GM20000 (cell line): ENCODE data around the gene PTEN.
"Not testable (repeated sequence)": the region's sequence is repeated elsewhere in the genome, so short reads cannot be mapped to it uniquely, and the experiment has no call there.

Experiments
- DNase-seq: peaks from one replicate; pipeline ENCODE4 v3.0.0; 2012; ENCODE audit warnings: low spot score
- TF ChIP-seq, protein P1 (sequence below): IDR thresholded peaks from 2 replicates; pipeline ENCODE4 v1.5.1; 2012; ENCODE audit warnings: mild to moderate bottlenecking, control low read depth; ENCODE audit errors: extremely low read depth, missing control alignments

The PTEN gene

DNA sequence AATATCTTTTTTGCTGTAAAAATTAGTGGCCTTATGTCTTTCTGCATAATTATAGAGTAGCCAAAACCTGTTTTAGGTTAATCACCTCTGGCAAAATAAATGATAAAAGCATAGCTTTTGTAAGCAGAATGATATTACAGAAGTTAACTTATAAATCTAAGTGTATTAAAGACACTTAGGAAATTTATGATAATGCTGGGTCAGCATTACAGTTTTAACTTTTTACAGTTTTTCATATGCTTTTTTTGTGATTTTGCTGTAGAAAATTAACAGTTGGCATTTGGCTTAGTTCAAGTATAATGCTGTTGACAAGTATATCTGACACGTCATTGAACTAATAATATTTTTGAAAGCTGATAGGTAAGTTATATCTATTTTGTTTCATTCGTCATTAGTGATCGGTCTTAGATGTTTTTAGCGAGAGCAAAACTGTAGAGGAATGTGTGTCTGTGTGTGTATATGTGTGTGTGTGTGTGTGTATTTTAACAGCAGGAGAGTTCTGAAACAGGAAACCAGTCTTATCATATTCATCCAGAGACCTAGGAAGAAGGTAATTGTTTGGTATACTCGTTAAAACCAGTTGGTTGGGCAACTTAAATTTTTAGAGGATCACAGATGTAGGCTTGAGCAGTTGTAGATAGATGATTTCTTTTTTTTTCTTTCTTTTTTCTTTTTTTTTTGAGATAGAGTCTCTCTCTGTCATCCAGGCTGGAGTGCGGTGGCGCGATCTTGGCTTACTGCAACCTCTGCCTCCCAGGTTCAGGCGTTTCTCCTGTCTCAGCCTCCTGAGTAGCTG is 15.4 kb downstream of the PTEN start:
- no peak for DNase-seq
- TF ChIP-seq, protein P1, sequence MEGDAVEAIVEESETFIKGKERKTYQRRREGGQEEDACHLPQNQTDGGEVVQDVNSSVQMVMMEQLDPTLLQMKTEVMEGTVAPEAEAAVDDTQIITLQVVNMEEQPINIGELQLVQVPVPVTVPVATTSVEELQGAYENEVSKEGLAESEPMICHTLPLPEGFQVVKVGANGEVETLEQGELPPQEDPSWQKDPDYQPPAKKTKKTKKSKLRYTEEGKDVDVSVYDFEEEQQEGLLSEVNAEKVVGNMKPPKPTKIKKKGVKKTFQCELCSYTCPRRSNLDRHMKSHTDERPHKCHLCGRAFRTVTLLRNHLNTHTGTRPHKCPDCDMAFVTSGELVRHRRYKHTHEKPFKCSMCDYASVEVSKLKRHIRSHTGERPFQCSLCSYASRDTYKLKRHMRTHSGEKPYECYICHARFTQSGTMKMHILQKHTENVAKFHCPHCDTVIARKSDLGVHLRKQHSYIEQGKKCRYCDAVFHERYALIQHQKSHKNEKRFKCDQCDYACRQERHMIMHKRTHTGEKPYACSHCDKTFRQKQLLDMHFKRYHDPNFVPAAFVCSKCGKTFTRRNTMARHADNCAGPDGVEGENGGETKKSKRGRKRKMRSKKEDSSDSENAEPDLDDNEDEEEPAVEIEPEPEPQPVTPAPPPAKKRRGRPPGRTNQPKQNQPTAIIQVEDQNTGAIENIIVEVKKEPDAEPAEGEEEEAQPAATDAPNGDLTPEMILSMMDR, result no peak

DNA sequence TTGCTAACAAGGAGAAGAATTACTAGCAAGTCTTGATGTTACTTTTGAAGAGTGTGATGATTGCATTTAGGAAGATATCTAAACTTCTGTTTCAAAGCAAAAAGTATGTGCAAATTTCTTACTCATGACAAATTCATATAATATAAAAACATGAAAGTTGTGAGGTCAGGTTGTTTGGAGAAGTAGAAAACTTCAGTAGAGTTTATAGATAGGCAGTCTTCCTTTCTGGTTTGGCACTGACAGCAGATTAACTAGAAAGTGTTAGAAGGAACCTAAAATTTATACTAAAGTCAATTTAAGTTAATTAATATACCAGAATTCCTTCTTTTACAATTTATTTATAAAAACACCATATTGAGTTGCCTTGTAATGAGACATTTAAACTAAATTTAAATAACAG is 16.9 kb downstream of the PTEN start:
- DNase-seq, result no peak
- TF ChIP-seq, protein P1, result no peak

DNA sequence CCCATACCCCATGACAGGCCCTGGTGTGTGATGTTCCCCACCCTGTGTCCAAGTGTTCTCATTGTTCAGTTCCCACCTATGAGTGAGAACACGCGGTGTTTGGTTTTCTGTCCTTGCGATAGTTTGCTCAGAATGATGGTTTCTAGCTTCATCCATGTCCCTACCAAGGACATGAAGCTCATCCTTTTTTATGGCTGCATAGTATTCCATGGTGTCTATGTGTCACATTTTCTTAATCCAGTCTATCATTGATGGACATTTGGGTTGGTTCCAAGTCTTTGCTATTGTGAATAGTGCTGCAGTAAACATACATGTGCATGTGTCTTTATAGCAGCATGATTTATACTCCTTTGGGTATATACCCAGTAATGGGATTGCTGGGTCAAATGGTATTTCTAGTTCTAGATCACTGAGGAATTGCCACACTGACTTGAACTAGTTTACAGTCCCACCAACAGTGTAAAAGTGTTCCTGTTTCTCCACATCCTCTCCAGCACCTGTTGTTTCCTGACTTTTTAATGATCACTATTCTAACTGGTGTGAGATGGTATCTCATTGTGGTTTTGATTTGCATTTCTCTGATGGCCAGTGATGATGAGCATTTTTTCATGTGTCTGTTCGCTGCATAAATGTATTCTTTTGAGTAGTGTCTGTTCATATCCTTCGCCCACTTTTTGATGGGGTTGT is 18.1 kb downstream of the PTEN start:
- not testable (repeated sequence) for DNase-seq

DNA sequence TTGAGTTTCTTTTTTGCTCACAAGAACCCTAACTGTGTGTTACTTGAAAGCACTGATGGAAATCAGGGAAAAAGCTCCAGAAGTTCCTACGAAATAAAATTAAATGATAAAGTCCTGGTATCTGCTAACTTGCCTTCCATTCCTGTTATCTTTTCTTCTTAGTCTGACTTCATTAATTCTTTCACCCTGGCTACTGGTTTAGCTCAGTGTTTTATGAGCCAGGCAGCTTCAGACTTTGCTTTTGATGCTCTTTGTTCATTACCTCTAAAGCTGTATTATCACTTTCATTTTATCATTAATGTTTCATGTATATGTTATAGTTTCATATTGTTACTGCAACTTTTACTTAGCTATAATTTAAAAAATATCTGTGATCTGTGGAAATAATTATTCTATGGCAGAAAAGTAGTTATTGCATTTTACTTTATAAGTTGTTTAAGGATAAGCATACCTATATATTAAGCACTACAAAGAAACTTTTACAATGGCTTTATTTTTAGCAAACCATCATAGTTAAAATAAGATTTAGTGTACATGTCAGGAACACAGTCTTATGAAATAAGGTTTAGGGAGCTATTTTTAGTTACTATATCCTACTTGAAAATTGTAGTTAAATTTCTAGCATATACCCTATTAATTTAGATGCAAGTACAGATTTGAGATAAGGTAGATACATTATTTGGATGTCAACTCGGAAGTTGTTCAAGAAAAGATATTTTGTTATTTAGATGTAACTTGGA is 19.3 kb downstream of the PTEN start:
- TF ChIP-seq, protein P1, result no peak
- no peak for DNase-seq

DNA sequence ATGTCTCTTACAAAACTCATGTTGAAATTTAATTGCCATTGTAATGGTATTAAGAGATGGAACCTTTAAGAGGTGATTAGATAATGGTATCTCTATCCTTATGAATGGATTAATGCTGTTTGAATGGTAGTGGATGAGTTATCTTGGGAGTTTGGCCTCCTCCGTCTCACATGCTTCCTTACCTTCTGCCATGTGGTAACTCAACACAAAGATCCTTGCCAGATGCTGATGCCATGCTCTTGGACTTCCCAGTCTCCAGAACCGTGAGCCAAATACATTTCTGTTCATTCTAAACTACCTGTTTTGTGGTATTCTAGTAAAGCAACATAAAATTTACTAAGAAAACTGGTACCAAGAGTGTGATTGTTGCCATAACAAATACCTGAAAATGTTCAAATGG is 23.2 kb downstream of the PTEN start:
- no peak for DNase-seq
- TF ChIP-seq, protein P1, result no peak

DNA sequence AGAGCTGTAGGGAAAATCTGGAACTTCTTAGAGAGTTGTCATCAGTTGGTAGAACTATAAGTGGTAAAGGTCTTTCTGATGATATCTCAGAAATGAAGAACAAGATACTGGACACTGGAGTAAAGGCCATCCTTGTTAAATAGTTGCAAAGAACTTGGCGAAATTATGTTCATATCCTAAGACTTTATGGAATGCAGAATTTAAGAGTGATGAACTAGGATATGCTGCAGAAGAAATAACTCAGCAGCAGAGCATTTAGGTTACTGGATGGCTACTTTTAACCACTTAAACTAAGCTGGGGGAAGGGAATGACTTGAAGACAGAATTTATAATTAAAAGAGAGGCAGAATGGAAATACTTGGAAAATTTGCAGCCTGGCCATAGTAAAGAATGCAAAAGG is 23.7 kb downstream of the PTEN start:
- TF ChIP-seq, protein P1, result no peak
- DNase-seq, result no peak

DNA sequence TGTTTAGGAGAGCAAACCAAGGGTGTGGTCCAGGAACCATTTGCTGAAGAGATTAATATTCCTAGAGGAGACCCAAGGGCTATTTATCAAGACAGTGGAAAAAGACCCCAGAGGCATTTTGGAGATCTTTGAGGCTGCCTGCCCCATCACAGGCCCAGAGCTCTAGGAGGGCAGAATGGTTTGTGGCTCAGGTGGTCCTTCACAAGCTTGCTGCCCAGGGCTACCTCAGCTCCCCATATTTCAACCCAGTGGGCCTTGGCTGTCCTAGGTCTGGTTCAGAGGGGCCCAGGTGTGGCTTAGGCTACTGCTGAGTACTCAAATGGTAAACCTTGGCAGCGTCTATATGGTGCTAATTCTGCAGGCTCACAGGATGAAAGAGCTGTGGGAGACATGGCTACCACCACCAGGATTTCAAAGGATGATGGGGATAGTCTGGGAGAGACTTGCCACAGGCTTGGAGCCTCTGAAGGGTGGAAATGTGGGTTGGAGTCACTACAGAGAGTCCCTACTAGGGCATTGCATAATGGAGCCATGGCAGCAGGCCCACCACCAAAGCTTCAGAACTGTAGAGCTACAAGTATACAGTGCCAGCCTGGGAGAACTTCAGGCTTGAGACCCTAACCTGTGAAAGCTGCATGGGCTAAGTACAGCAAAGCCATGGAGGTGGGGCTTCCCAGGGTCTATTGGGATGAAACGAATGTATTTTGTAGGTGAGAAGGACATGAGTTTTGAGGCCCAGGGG is 24.3 kb downstream of the PTEN start:
- TF ChIP-seq, protein P1, result no peak
- DNase-seq, result no peak
